ENCODE results near the gene FOXL3.

DNA sequence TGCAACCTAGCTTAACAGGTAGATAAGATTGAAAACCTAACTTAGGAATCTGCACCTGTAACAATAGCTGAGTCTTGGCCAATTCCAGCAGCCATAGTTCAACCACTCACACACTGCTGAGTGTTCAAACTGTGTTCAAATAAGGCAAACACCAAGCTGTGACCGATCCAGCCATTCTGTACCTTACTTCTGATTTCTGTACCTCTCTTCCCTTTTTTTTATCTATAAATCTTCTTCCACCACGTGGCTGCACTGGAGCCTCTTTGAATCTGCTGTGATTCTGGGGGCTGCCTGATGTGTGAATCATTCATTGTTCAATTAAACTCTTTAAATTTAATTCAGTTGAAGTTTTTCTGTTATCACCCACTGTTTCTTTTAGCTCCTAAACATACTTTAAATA lies 15.7 kb upstream of the FOXL3 start:
- no peak for TF ChIP-seq EZH2 (IDR thresholded peaks at IDR 0.05; ENCODE audit: borderline replicate concordance, low read depth, low read length, poor library complexity, severe bottlenecking)
- TF ChIP-seq, protein P1, sequence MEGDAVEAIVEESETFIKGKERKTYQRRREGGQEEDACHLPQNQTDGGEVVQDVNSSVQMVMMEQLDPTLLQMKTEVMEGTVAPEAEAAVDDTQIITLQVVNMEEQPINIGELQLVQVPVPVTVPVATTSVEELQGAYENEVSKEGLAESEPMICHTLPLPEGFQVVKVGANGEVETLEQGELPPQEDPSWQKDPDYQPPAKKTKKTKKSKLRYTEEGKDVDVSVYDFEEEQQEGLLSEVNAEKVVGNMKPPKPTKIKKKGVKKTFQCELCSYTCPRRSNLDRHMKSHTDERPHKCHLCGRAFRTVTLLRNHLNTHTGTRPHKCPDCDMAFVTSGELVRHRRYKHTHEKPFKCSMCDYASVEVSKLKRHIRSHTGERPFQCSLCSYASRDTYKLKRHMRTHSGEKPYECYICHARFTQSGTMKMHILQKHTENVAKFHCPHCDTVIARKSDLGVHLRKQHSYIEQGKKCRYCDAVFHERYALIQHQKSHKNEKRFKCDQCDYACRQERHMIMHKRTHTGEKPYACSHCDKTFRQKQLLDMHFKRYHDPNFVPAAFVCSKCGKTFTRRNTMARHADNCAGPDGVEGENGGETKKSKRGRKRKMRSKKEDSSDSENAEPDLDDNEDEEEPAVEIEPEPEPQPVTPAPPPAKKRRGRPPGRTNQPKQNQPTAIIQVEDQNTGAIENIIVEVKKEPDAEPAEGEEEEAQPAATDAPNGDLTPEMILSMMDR (conservative IDR thresholded peaks at IDR 0.05; ENCODE audit: low read depth, low read length), result no peak

Measured in A673 (cell line).